GM21717 (cell line): ENCODE results near the gene MAP3K5.

ENCODE experiments used
- ATAC-seq: cut with Tn5 transposase; IDR thresholded peaks from one replicate; pipeline ENCODE4 v1.9.1; 2021; ENCODE audit warnings: mild to moderate bottlenecking, moderate library complexity; ENCODE audit not compliant: unreplicated experiment

Gene MAP3K5

DNA sequence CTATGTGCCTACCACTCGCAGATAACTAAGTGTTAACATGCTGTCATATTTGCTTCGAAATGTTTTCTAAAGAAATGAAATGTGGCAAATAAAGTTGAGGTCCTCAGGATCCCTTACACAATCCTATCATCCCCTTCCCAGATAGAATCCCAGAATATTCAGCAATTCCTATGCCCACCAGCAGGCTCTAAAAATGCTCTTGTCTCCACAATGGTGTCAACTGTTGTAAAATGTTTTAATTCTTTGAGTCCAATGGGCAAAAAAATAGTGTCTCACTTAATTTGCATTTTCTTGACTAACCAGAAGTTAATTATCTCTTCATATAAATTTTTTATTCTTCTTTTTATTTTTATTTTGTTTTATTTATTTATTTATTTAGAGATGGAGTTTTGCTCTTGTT is 138.2 kb downstream of the MAP3K5 start:
- no peak for ATAC-seq

DNA sequence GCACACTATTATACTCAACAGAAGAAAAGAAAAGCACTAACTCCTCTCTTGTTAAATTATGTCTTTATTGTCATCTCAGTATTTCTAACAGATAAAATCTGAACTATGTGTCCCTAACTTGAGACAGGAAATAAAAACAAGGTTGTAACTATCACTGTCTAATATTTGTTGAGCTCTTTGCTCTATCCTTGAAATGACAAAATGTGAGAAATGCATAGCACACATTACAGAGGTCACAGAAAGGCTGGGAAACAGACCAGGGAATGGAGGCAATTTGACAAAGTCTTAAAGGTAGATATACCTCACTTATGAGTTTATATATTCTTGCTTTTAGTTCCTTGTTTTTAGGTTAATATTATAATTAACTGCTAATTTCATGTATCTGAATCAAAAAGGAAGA is 139.6 kb downstream of the MAP3K5 start:
- ATAC-seq: no peak

DNA sequence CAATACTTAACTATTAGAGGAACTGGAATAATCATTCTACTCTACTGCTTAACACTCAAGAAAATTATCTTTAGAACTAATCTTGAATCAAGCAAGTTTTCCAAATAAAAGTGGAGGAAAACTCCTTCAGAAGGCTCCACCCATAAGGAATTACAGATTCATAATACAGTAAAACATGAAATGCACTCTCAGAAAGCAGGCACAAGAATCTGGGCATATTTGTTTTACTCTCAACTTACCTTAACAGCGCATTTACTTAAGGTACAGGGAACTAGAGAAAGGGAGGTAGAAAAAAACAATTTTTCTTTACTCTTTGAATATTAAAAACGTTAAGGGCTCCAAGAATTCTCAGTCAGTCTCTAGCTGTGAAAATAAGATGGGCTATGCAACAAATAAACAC is 140.3 kb downstream of the MAP3K5 start:
- no peak for ATAC-seq

DNA sequence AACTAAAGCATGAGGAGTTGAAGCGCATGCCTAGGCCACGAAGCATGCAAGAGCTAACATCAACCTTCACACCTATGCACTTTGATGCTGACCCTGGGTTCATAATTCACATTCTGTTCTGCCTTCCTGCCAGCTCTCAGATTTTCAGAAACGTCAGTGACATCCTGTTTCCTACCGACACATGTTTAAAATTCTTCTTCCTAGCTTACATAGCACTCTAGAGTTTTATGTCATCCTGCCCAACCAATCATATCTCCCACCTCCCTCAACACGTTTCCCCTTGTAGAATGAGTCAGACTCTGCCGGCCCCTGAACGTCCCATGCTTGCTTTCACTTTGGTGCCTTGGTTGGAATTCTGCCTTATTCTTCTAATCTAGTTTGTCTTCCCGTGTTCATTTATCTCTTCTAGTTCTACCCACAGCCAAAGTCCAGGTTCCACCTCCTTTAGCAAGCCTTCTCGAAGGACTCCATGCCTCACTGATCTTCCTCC is 144.9 kb downstream of the MAP3K5 start:
- ATAC-seq: peak; percentile 55

DNA sequence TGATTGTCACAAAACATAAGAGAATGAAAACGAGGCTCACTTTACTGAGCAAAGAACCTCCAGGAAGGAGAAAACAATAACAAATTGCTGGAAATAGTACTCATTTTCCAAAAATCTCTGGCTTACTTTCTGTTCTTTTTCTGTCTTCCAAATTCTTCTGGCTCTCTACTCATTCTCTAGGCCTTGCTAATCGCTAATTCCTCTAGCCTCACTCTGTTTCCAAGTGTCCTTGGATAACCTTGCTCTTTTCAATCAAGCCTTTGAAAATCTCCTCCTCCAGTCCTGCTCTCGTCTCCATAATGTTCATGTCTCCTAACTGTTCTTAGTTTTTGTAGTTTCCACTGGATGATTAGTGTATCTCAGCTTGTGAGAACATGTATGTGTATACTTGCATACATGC is 145.9 kb downstream of the MAP3K5 start:
- no peak for ATAC-seq

DNA sequence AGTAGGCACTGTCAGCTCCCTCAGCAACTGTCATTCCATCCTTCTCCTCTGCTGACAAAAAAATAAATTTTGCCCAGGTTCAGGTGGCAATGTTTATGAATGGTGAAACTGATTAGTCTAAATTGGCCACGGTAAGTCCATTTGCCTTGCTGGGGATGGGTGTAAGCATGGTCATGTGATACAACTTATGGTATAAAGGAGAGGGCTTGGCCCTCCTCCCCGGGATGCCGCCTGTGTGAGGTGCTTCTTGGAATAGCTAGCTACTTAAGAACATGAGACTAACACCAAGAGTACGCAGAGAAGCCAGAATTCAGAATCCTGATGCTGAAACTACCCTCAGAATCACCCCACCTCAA is 147.7 kb downstream of the MAP3K5 start:
- no peak for ATAC-seq

DNA sequence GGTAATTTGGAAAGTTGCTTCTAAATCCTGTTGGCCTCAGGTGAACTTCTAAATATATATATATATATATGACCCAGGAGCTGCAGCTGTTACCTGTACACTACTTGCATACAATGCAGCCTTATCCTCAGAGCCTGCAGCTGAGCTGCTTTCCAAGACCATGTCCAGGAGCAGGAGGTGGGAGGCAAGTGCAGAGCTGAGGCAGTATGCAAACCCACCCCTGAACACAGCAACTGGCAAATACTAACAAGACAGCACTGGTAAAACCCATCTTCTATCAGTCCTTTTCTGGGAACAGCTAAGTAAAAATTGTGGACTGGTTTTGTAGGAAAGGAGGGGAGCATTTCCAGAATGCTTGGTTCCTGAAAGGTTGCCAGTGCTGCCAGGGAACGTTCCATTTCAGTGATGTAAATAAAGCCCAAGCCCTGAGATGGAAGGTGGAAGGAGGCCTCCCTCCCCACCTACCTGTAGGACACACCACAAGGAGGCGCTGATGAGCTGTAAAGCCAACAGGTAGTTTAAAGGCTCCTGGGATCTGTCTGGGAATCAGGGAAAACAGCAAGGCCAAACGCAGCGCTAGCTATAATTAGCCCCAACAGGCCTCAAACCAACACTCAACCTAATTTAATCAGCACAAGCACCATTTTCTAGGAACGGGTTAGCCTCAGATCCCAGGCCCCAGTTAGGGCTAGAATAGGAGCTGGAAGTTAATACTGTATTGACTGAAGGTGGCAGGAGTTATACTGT is 148.3 kb downstream of the MAP3K5 start:
- peak; percentile 47 for ATAC-seq

DNA sequence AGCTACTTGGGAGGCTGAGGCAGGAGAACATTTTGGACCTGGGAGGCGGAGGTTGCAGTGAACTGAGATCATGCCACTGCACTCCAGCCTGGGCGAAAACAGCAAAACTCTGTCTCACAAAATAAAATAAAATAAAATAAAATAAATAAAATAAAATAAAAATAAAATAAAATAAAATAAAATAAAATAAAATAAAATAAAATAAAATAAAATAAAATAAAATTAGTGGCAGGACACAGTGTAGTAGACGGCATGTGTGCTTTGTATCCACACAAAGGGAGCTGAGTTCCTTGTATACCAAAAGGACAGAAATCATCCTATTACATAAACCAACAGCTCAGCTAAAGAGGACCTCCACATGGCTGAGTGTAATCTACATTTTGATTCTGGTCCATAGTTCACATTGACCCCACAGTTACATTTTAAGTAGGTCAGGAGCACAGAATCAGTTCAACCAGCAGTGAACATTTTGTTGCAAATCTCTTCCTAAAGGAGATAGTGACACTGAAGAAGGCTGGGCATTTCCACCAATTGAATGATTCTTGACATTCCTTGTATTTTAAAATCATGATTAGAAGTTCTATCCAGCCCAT is 150.3 kb downstream of the MAP3K5 start:
- no peak for ATAC-seq

DNA sequence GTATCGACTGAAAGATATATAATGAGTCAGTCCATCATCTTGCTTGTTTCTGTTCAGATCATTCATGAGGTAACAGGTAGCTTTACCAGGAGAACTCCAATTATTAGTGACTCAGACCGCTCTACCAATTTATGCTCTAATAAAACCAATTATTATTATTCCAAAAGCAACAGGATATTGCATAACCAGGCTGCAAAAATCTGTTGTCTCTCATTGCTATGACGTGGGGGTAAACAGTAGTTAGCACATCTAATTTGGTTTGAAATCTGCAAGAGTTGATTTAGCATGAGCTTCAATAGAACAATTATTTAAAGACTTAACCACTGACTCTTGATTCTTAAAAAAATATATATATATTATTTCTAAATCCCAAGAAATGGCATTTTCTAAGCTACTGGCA is 151.1 kb downstream of the MAP3K5 start:
- ATAC-seq: no peak

DNA sequence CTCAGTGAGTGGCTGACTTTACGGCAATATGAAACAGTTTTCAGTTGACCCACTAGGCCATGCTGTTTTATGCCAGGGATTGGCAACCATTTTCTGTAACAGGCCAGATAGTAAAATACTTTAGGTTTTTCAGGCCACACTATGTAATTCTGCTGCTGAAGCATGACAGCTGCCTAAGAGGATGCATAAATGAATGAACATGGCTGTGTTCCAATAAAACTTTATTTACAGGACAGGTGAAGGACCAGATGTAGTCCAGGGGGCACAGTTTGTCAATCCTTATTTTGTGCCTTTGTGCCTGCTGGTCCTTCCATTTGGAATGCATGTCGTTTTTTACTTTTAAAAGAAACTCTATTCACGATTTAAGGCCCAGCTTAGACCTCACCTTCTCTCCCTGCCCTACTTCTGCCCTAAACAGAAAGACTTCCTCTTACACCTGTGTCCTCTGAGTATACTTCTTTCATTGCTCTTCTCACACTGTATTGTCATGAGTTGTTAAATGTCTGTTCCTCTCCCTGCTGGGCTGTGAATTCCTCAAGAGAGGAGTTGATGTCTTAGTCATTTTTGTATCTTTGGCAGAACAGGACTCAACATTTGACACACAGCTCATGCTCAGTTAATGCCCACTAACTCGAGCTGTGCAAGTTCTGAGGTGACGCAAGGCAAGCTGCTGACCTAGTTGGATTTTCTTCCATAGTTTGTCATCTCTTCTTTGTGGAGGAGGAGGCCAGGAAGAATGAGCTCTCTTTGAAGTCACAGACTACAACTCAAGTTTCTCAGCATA is 152.0 kb downstream of the MAP3K5 start:
- ATAC-seq: no peak

DNA sequence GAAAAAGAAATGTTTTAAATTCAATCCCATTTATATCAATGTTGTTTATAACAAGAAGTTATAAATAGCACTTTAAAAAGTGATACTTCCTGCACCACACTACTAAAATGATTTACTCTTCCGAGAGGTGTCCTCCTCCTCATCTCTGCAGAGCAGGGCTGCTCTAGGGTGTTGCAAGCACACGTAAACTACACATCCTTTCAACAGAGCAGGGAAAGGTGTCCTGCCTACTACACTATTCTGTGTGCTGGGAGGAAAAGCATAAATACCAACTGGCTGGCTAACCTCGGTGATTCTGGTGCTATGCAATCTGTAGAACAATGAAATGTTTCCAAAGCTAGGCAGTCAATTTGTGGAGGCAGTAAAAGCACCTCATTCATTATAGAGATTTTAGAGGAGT is 152.6 kb downstream of the MAP3K5 start:
- ATAC-seq: no peak

DNA sequence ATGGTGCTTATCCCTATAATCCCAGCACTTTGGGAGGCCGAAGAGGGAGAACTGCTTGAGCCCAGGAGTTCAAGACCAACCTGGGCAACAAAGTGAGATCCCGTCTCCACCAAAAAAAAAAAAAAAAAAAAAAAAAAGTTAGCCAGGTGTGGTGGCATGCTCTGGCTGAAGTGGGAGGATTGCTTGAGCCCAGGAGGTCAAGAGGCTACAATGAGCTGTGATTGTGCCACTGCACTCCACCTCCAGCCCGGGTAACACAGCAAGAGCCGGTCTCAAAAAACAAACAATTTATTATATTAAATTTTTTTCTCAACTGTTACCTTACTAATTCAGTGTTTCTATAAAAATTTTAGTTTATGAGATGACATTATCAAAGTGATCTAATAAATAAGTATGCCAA is 156.7 kb downstream of the MAP3K5 start:
- no peak for ATAC-seq

DNA sequence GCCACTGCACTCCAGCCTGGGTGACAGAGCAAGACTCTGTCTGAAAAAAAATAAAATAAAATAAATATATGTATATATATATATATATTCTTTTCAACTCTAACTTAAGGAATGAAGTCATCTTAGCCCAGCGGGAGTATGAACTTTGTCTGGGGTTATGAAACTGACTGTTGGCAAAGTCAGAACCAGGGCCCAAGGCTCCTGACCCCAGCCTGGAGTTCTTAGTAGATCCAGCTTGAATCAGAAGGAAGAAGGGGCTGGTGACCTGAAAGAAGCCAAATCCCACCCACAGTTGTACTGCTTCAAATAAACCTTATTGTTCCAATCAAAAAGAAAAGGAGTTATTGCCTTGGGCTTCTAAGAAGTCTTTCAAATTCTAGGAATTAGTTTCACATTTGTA is 158.9 kb downstream of the MAP3K5 start:
- no peak for ATAC-seq

DNA sequence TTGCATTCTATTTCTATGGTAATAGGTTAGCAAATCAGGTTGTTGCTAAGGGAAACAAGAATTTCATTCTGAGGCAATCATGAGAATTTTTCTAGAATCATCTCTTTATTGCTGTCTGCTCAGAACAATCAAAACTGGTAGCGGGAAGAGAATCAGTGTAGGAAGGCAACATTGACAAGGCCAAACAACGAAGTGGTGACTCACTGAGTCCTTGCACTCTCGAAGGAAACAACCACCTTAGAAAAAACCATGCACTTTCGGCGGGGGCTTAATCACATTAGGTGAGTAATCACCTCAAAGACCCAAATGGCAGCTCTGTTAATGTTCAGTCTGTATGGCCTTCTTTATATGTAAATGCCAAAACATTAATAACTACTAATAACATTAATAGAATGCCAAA is 163.3 kb downstream of the MAP3K5 start:
- no peak for ATAC-seq

DNA sequence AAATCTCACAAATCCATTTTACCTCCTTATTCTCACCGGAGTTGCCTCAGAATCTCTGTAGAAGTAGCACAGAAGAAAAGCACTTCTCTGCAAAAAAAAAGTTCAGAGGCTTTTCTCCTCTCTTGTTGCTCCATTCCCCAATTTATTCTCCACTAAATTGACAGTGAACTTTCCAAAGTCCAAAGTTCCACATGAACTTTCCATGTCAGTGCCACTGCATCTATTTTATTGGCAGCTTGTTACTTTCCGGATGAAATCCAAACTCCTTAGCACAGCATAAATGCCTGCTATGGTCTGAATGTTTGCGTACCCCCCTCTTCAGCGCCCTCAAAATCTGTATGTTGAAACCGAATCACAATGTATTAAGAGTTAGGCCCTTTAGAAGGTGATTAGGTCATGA is 165.1 kb downstream of the MAP3K5 start:
- no peak for ATAC-seq

DNA sequence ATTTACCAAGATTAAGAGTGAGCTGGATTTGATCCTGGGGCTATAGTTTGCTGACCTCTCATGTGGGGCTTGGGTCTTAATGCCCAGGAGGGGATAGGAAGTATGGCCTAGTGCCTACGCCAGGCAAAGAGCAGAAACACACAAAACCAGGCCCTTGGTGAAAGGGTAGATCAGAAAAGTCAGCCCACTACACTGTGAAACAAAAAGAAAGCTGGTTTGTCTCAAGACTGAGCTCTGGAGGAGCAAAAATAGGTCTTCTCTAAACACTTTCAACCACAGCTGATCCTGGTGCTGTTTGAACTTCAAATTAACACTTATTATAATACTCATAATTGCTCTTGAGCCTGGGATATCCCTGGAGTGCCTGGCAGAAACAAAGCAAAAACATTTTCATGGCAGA is 167.0 kb downstream of the MAP3K5 start:
- ATAC-seq: no peak

DNA sequence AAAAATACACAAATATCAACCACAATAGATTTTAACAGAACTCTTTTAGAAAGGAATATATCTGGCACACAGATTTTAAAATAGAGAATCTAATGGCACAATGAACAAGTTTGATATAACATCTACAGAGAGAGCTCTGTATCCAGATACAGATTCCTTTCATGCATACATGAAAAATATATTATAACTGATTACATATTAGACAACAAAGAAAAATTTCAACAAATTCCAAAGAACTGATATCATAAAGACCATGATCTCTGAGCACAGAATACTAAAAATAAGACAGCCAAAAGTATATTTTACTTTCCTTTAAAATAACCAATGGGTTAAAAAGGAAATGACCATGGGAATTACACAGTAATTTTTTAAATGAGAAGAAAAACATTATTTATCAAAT is 167.9 kb downstream of the MAP3K5 start:
- ATAC-seq: no peak

DNA sequence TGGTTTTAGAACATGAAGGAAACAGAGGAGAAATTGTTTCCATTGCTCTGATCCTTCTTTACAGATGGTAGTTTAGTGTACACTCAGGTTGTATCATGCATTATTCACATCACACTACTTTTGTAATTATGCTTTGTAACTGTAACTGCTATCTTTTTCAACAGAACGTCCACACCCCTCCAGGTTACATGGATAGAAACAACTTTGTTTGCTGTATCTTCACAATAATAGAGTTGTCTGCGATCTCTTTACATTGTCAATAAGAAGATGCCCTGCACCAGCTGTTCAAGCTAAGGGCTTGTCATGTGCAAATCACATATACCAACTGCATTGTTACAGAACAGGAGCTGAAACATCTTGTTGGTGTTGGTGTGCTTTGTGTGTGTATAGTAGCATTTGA is 174.2 kb downstream of the MAP3K5 start:
- no peak for ATAC-seq

DNA sequence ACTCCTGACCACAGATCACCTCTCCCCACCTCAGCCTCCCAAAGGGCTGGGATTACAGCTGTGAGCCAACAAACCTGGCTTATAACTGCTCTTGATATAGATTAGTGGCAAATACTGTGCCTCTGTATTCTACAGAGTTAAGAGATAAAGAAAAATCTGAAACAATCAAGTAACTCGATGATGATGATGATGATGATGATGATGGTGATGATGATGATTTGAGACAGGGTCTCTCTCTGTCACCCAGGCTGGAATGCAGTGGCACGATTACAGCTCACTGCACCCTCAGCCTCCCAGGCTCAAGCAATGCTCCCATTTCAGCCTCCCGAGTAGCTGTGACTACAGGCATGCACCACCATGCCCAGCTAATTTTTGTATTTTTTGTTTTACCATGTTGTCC is 175.8 kb downstream of the MAP3K5 start:
- no peak for ATAC-seq

DNA sequence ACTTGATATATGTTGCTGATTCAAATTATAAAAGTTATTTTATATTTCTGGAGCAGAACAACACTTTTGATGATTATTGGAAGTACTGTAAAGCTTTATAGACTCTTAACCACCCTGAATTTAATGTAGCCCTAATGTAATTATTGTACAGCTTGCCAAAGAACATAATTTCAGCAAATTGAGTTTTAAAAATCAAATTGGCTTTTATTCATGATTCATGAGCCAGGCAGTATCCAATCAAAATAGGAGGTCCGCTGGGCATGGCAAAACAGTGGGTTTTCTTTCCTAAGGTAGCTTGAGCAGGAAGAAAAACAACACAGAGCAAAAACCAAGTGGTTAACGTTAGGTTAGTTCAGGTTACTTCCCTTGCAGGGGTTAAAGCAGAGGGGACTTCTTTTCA is 177.3 kb downstream of the MAP3K5 start:
- ATAC-seq: no peak

DNA sequence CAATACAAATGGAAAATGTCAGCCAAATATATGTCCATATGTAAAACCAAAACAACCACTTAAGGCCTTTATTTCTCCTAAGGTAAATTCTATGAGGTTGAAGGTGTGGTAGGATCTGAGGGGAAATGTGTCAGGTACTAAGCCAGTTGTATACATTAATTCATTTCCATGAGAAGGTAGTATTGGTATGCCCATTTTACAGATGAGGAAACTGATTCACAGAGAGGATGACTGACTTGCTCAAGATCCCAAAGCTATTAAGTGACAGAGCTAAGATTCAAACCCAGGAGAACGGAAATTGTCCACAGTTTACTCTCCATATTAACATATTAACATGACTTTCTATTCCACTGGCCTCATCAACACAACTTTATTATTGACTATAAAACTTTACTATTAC is 177.9 kb downstream of the MAP3K5 start:
- no peak for ATAC-seq

DNA sequence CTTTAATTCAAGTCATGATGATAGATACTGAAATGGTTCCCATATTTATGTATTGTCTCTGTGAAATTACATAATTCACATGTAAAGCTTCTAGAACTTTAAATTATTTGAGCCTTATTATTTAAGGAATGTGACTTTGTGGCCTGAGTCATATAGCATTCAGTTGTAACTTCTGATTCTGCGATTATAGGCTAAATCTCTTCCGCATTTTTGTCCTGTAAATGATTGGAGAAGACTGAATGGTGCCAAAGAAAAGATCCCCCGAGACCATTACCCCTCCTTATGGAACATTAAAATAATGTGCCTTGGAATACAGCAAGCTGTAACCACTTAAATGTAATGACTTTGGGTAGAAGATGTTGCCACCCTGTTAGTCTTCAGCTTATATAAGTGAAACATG is 178.8 kb downstream of the MAP3K5 start:
- ATAC-seq: no peak
